C4-2B (cell line): Measurements from ENCODE around the gene GMEB1.

Experiments
- H3K27ac ChIP-seq: fragments of 450-650 bp; 2 replicates; pipeline ENCODE4 v1.5.1; 2017
- ZFX ChIP-seq: fragments of 450-650 bp; IDR thresholded peaks from 2 replicates; pipeline ENCODE4 v1.6.1; 2017
- TF ChIP-seq, protein P1 (sequence below): fragments of 450-650 bp; conservative IDR thresholded peaks from 2 replicates; pipeline ENCODE4 v1.5.1; 2017; ENCODE audit warnings: mild to moderate bottlenecking

The GMEB1 gene

DNA sequence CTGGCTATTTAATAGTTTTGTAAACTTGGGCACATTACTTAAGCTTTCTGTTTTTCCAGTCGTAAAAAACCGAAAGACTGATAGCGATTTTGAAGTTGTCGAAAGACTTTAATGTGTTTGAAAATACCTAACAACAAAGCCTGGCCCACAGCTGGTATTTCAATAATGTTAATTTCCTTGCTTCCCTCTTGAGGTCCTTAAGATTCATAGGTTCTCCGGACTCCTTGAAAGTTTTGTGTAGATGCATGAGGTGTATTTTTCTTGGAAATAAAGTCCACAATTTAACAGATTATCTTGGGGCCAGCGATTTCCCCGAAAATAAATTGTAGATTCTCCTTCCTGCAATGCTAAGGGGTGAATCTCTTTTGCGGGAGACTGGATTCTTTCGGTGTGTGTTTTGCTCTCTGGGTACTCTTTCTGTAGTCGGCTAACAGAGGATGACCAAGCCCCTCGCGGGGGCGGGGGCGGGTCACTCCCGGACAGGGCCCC, 67.4 kb downstream of the GMEB1 start:
- TF ChIP-seq, protein P1, sequence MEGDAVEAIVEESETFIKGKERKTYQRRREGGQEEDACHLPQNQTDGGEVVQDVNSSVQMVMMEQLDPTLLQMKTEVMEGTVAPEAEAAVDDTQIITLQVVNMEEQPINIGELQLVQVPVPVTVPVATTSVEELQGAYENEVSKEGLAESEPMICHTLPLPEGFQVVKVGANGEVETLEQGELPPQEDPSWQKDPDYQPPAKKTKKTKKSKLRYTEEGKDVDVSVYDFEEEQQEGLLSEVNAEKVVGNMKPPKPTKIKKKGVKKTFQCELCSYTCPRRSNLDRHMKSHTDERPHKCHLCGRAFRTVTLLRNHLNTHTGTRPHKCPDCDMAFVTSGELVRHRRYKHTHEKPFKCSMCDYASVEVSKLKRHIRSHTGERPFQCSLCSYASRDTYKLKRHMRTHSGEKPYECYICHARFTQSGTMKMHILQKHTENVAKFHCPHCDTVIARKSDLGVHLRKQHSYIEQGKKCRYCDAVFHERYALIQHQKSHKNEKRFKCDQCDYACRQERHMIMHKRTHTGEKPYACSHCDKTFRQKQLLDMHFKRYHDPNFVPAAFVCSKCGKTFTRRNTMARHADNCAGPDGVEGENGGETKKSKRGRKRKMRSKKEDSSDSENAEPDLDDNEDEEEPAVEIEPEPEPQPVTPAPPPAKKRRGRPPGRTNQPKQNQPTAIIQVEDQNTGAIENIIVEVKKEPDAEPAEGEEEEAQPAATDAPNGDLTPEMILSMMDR, result no peak
- TF ChIP-seq ZFX, result no peak
- H3K27ac ChIP-seq, result peak overlapping the region; percentile 98

DNA sequence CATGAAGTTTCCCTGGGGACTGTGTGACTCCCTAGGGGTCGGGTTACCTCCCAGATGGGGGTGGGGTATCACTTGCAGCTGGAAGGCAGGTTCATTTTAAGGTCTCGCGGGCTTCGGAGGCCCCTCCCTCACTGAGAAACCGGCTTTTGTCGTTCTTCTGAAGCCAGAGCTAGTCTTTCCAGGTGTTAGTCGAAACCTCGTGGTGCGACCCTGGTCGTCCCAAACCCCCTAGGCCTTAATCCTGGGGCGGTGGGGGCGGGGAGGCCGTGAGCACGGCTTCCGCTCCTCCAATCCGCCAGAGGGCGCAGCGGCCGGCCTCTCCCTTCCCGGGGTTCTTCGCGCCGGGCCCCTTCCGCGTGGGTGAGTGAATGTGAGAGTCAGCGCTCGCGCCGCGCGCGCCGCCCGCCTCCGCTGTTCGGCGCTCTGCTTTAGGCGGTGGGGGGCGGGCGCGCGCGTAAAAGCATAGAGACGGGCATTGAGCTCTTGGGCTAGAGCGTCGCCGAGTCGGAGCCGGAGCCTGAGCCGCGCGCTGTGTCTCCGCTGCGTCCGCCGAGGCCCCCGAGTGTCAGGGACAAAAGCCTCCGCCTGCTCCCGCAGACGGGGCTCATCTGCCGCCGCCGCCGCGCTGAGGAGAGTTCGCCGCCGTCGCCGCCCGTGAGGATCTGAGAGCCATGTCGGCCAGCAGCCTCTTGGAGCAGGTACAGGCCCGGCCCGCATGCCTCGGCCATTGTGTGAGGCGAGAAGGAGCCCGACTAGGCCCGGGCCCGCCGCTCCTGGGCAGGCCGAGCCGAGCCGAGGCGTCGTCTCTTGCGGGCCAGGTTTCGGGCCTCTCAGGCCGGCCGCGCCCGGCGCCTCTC, 68.1 kb downstream of the GMEB1 start, which contains the start of gene YTHDF2:
Gene YTHDF2, plus strand, starts transcription at position 491 of the 857 bp plus-strand sequence. Its CDS starts 181 bp downstream, at position 672.
- TF ChIP-seq ZFX, result peak; percentile 100
- TF ChIP-seq, protein P1, result peak; percentile 99

DNA sequence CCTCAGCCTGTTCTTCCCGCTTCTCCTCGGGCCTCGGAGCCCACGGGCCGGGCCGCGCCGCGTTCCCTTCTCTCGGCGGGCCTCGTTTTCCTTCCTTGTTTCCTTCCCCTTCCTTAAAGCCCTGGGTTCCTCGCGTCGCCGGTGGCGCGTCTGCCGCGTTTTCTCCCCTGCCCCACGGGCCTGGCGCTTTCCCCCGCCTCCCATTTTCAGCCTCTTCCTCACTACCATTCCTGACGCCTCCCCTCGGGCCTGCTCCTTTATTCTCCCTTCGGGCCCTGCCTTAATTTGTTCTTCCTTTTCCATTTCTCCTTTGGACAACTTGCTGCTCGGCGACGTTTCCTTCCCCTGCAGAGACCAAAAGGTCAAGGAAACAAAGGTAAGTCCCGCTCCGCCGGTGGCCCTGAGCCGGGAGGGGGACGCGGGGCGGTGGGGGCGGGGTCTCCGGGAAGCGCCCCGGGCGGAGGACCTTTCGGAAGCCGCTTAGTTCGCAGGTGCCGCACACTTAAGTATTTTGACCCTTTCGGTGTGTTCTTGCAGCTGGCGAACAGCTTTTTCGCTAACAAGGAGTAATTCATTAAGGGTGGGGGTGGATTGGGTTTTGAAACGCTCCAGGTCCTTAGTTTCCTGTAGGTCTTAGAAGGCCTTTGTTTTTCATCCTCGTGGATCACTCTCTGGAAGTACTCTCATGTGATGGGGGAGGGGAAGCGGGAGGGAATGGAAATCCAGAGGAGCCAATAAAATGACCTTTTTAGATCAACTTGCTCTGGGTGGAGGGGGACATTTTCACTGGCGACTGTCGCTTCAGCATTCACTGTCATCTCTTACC, 68.9 kb downstream of the GMEB1 start:
- TF ChIP-seq ZFX, result peak; percentile 96
- TF ChIP-seq, protein P1, result no peak
- H3K27ac ChIP-seq, result peak overlapping the region; percentile 98

More for the DNA sequence above, 68.1 kb downstream of the GMEB1 start, which contains the start of gene YTHDF2:
- H3K27ac ChIP-seq, result peak within 1 kb of the TSS; percentile 98

DNA sequence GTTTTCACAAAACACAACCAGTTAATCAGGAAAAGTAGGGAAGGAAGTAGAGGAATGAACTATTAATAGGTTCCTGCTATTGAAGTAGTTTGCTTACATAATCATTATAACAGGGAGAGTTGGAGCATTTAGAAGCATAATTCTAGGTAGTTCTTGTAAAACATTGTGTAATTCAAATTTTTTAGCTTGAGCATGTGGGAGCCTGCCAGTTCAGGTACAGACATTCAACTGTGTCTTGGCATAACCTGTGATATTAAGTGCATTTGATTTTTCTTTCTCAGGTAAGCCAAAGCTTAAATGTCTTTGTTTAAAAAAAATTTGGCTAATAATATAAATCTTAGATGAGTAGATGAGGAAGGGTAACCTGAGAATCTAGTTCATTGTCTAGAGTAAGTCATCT, 71.5 kb downstream of the GMEB1 start:
- no peak overlapping the region for H3K27ac ChIP-seq
- TF ChIP-seq ZFX, result no peak
- TF ChIP-seq, protein P1, result no peak

DNA sequence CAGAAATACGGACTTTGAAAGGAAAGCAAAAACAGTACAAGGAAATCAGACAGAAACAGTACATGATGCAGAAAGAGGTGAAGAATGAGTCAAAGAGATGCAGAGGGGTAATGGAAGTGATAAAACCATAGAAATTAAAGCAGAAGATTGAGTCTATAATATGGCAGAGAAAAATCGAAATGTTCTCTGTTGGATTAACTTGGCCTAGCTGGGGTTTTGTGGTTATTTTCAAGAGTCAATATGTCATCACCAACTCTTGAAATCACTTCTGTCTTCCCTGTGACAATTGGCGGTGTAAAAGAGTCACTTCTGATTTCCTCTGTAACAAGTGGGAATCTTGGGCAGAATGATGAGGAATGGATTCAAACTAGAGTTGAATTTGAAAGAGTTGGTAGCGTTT, 75.6 kb downstream of the GMEB1 start:
- TF ChIP-seq, protein P1, result no peak
- TF ChIP-seq ZFX, result no peak
- no peak overlapping the region for H3K27ac ChIP-seq

DNA sequence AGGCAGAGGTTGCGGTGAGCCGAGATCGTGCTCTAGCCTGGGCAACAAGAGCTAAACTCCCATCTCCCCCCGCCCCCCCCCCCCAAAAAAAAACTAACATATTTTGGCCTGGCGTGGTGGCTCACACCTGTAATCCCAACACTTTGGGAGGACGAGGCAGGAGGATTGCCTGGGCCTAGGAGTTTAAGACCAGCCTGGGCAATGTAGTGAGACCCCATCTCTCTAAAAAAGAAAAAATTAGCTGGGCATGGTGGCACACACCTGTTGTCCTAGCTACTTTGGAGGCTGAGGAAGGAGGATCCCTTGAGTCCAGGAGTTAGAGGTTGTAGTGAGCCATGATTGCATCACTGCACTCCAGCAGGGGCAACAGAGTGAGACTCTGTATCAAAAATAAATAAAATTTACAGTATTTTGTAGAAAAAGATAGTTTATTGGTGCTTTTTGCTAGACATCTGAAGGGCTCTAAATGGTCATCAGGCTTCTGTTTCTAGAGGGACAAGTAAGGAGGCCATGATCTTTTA, 77.1 kb downstream of the GMEB1 start:
- H3K27ac ChIP-seq, result no peak overlapping the region
- TF ChIP-seq ZFX, result no peak
- TF ChIP-seq, protein P1, result no peak
